DOHH2 (cell line): ENCODE data around the gene PROC.

Experiments used
- H3F3A ChIP-seq: fragments of 200-600 bp; sonication (generic), shearing (Covaris generic); 2 replicates; pipeline ENCODE4 v1.6.0; 2016; ENCODE audit warnings: antibody characterized with exemption, mild to moderate bottlenecking; ENCODE audit not compliant: control insufficient read depth, insufficient read depth
- H3K27ac ChIP-seq: fragments of 200-600 bp; sonication (generic); 2 replicates; pipeline ENCODE4 v1.5.1; 2014; ENCODE audit warnings: low read depth, mild to moderate bottlenecking, low read length, moderate library complexity
- H3K27me3 ChIP-seq: fragments of 200-600 bp; sonication (generic); 2 replicates; pipeline ENCODE4 v1.6.1; 2014; ENCODE audit warnings: mild to moderate bottlenecking, low read length, mixed read lengths; ENCODE audit not compliant: control insufficient read depth
- H3K36me3 ChIP-seq: fragments of 200-600 bp; sonication (generic); 2 replicates; pipeline ENCODE4 v1.6.1; 2014; ENCODE audit warnings: mild to moderate bottlenecking, low read length, moderate library complexity, mixed read lengths; ENCODE audit not compliant: control insufficient read depth
- H3K4me1 ChIP-seq: fragments of 200-600 bp; sonication (generic); 2 replicates; pipeline ENCODE4 v1.6.1; 2014; ENCODE audit warnings: mild to moderate bottlenecking, low read length, mixed read lengths; ENCODE audit not compliant: control insufficient read depth
- H3K4me2 ChIP-seq: fragments of 200-600 bp; sonication (generic); 2 replicates; pipeline ENCODE4 v1.6.0; 2014; ENCODE audit warnings: mild to moderate bottlenecking, low read length, moderate library complexity
- H3K4me3 ChIP-seq: fragments of 200-600 bp; sonication (generic); 2 replicates; pipeline ENCODE4 v1.5.1; 2014; ENCODE audit warnings: mild to moderate bottlenecking, low read length, mixed read lengths
- H3K79me2 ChIP-seq: fragments of 200-600 bp; sonication (generic); 2 replicates; pipeline ENCODE4 v1.6.1; 2014; ENCODE audit warnings: mild to moderate bottlenecking, low read length, mixed read lengths; ENCODE audit not compliant: control insufficient read depth
- H3K9me2 ChIP-seq: fragments of 200-600 bp; sonication (generic); replicated peaks from 2 replicates; pipeline ENCODE4 v1.6.1; 2014; ENCODE audit warnings: mild to moderate bottlenecking, low read length, mixed read lengths; ENCODE audit not compliant: control insufficient read depth
- H3K9me3 ChIP-seq: fragments of 200-600 bp; sonication (generic); 2 replicates; pipeline ENCODE4 v1.6.1; 2014; ENCODE audit warnings: antibody characterized with exemption, low read length, mixed read lengths; ENCODE audit not compliant: control insufficient read depth, insufficient read depth
- H4K20me1 ChIP-seq: fragments of 200-600 bp; sonication (generic); 2 replicates; pipeline ENCODE4 v1.6.0; 2014; ENCODE audit warnings: low read depth, mild to moderate bottlenecking, antibody characterized with exemption, low read length, moderate library complexity; ENCODE audit not compliant: control insufficient read depth, insufficient read depth
- EZH2phosphoT487 ChIP-seq: fragments of 200-600 bp; sonication (generic); IDR thresholded peaks from 2 replicates; pipeline ENCODE4 v1.6.1; 2017; ENCODE audit warnings: borderline replicate concordance, mild to moderate bottlenecking, antibody characterized with exemption, low read length, moderate library complexity, mixed read lengths
- TF ChIP-seq, protein P1 (sequence below): fragments of 200-600 bp; sonication (generic); IDR thresholded peaks from one replicate; pipeline ENCODE4 v1.5.1; 2014; ENCODE audit warnings: antibody characterized with exemption, mild to moderate bottlenecking, low read depth, low read length; ENCODE audit not compliant: poor library complexity, severe bottlenecking

The PROC gene

DNA sequence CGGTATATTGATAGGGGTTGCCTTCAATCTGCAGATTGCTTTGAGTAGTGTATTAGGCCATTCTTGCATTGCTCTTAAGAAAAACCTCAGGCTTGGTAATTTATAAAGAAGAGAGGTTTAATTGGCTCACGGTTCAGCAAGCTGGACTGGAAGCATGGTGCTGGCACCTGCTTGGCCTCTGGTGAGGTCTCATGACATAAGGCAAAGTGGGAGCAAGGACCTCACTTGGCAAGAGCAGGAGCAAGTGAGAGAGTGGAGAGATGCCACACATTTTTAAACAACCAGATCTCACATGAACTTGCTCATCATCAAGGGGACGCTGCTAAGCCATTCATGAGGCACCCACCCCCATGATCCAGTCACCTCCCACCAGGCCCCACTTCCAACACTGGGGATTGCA is 35.4 kb upstream of the PROC start:
- Histone ChIP-seq H3K4me3 (no peak overlapping the region), H3K79me2 (peaks cover 94% of the 10 kb centered on the region), H3K36me3 (peaks cover 7% of the 10 kb centered on the region), H3K27ac (no peak overlapping the region), H4K20me1 (peaks cover 11% of the 10 kb centered on the region), H3K4me1 (peaks cover 18% of the 10 kb centered on the region), H3K27me3 (no peaks in the 10 kb centered on the region), H3K4me2 (no peak overlapping the region), H3F3A (0 out of 2 replicates have a peak, but pooled peaks cover 3% of the 10 kb centered on the region), H3K9me2 (no peaks in the 10 kb centered on the region), H3K9me3 (peaks cover 2% of the 10 kb centered on the region; the same call in 1 of the 2 replicates)
- no peak for TF ChIP-seq EZH2phosphoT487
- TF ChIP-seq, protein P1, sequence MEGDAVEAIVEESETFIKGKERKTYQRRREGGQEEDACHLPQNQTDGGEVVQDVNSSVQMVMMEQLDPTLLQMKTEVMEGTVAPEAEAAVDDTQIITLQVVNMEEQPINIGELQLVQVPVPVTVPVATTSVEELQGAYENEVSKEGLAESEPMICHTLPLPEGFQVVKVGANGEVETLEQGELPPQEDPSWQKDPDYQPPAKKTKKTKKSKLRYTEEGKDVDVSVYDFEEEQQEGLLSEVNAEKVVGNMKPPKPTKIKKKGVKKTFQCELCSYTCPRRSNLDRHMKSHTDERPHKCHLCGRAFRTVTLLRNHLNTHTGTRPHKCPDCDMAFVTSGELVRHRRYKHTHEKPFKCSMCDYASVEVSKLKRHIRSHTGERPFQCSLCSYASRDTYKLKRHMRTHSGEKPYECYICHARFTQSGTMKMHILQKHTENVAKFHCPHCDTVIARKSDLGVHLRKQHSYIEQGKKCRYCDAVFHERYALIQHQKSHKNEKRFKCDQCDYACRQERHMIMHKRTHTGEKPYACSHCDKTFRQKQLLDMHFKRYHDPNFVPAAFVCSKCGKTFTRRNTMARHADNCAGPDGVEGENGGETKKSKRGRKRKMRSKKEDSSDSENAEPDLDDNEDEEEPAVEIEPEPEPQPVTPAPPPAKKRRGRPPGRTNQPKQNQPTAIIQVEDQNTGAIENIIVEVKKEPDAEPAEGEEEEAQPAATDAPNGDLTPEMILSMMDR, result no peak

DNA sequence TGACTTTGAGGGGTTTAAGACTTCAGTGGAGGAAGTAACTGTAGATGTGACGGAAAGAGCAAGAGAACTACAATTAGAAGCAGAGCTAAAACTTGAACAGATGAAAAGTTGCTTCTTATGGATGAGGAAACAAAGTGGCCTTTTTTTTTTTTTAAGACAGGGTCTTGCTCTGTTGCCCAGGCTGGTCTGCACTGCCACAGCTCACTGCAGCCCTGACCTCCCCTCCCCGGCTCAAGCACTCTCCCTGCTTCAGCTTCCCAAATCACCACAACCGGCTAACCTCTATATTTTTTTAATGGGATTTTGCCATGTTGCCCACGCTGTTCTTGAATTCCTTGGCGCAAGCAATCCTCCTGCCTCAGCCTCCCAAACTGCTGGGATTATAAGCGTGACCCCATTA is 33.7 kb upstream of the PROC start:
- Histone ChIP-seq H3K27ac (no peak overlapping the region), H3K27me3 (no peaks in the 10 kb centered on the region), H3F3A (peaks cover 12% of the 10 kb centered on the region), H3K36me3 (peaks cover 7% of the 10 kb centered on the region), H3K9me3 (no peaks in the 10 kb centered on the region), H3K4me1 (peaks cover 33% of the 10 kb centered on the region), H3K4me2 (no peak overlapping the region), H4K20me1 (peaks cover 11% of the 10 kb centered on the region), H3K4me3 (no peak overlapping the region), H3K79me2 (peaks cover 78% of the 10 kb centered on the region), H3K9me2 (no peaks in the 10 kb centered on the region)
- TF ChIP-seq, protein P1, result no peak
- TF ChIP-seq EZH2phosphoT487, result no peak

DNA sequence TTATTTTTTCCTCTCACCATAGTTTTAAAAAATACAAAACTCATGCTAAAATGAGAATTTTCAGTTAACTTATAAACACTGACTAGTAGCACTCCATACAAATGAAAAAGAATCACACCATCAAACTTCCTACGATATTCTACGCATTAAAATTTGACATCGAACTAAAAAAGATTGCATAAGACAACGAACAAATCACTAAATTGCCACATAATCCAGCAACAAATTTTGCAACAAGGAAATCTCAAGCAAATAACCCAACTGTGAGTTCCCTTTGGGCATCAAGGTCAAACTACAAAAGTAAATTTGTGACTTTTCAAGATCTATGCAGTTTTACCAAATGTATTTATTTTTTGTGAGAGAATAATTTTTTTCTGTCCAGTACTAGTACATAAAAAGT is 32.0 kb upstream of the PROC start:
- Histone ChIP-seq H3K4me2 (peak overlapping the region; percentile 86), H3K9me2 (no peaks in the 10 kb centered on the region), H4K20me1 (peaks cover 11% of the 10 kb centered on the region), H3K9me3 (no peaks in the 10 kb centered on the region), H3K79me2 (peaks cover 61% of the 10 kb centered on the region), H3K36me3 (peaks cover 10% of the 10 kb centered on the region), H3K4me3 (peak overlapping the region; percentile 79), H3K27ac (no peak overlapping the region), H3K4me1 (peaks cover 49% of the 10 kb centered on the region), H3K27me3 (no peaks in the 10 kb centered on the region), H3F3A (peaks cover 18% of the 10 kb centered on the region)
- TF ChIP-seq EZH2phosphoT487, result no peak
- TF ChIP-seq, protein P1, result no peak
